AG04450 (cell line): ENCODE results near the gene NCOA1. TPM values are rescaled to one million over a fixed set of nuclear protein-coding genes. Genes with fewer than 3 reads are reported as not detected.

Experiments
- polyA plus RNA-seq: library from polyadenylated mRNA; depleted of rRNA; stranded (reverse); fragments of >200 nt; gene quantifications from 2 replicates; pipeline ENCODE4 v1.2.3, GENCODE V29; 2011; rRNA removed
- small RNA-seq: library from RNA; depleted of rRNA; stranded (forward); fragments of <200 nt; gene quantifications from one replicate; pipeline ENCODE3, GENCODE V24; 2012; ENCODE audit warnings: low read depth; ENCODE audit not compliant: insufficient read length

NCOA1 gene
- polyA plus RNA-seq, 1 experiment = 20.8 TPM

Small RNAs within 50 kb of the gene (small RNA-seq; reads per million reads assigned to genes)
- gene RNA5SP88 (not detected), gene RNU6-936P (not detected)

Other genes starting within 250 kb of the NCOA1 start
- 22.4 and 27.3 TPM in 2 replicates for gene ITSN2, start 130.7 kb upstream of the NCOA1 start, polyA plus RNA-seq